ENCODE data around the gene ZFC3H1. TPM values are rescaled to one million over a fixed set of nuclear protein-coding genes. Genes with fewer than 3 reads are reported as not detected.
"Not testable (repeated sequence)": the region's sequence is repeated elsewhere in the genome, so short reads cannot be mapped to it uniquely, and the experiment has no call there.

Gene ZFC3H1
- total and polyA plus RNA-seq, 2 of the 4 experiments (the other 2 are of a cell fraction), result 16.8 to 23.3 TPM

- H2AK5ac ChIP-seq (ENCODE audit: low read depth, low read length); H3K56ac ChIP-seq (ENCODE audit: extremely low read depth, insufficient read depth, low read length); H3K27me3 ChIP-seq (ENCODE audit: control insufficient read depth, insufficient read depth, low read length); H3K36me3 ChIP-seq (ENCODE audit: control insufficient read depth, insufficient read depth, low read length); H2AFZ ChIP-seq (replicated peaks; ENCODE audit: low read length, poor library complexity); H3K23ac ChIP-seq (ENCODE audit: low read depth, low read length); H3K9ac ChIP-seq (ENCODE audit: low read depth, low read length); ATAC-seq (ENCODE audit: low read depth); H4K20me1 ChIP-seq (ENCODE audit: insufficient read depth, low read length); H3K9me3 ChIP-seq (ENCODE audit: control insufficient read depth, insufficient read depth, low read length); POLR2A ChIA-PET (ENCODE audit: unreplicated experiment); intact Hi-C loops (cut with micrococcal nuclease); BruUV-seq (replicated peaks); dilution Hi-C loops (cut with HindIII; ENCODE audit: low sequenced_read_pairs, unreplicated experiment); H3K9me1 ChIP-seq (ENCODE audit: insufficient read depth, low read length); H4K5ac ChIP-seq (ENCODE audit: low read depth, low read length); H2BK20ac ChIP-seq (ENCODE audit: low read depth, low read length); H3K18ac ChIP-seq (ENCODE audit: low read depth, low read length); H4K91ac ChIP-seq (ENCODE audit: insufficient read depth, low read depth, low read length); H3K27ac ChIP-seq (ENCODE audit: insufficient read depth, low read length); H2BK120ac ChIP-seq (ENCODE audit: low read depth, low read length); in situ Hi-C loops (cut with MboI; ENCODE audit: low sequenced_read_pairs); DNase-seq; H2BK15ac ChIP-seq (ENCODE audit: low read depth, low read length); H3K4me1 ChIP-seq (ENCODE audit: control insufficient read depth, insufficient read depth, low read length); H2AK9ac ChIP-seq (replicated peaks; ENCODE audit: low read depth, low read length, poor library complexity); H3K14ac ChIP-seq (replicated peaks; ENCODE audit: low read depth, low read length); H3K4me3 ChIP-seq (ENCODE audit: insufficient read depth, low read depth, low read length): not testable (repeated sequence)
- CTCF ChIA-PET, result interaction anchor here (1.1 kb wide), 1 partner anchor 60 kb away, joined by 11 read pairs; no protein-coding TSS in a partner anchor
- H3K79me1 ChIP-seq (ENCODE audit: low read depth in 1 of 2, low read length in 2 of 2), result peaks cover 4 to 14% of the 10 kb centered on the region in 2 experiments; a peak in 3 of 4 replicates
- WGBS, 2 experiments (ENCODE audit: extremely low coverage in 2 of 2, insufficient read length in 1 of 2), result no CpG with 5 or more reads among the region's 11 CpGs
- peak overlapping the region; percentile 32 for H2BK5ac ChIP-seq (ENCODE audit: low read depth, low read length, poor library complexity, severe bottlenecking)
- H4K8ac ChIP-seq (ENCODE audit: low read depth in 2 of 2, low read length in 2 of 2), result peak overlapping the region in 1 of 2 experiments; percentile 56; a peak in 1 of 4 replicates
- peak overlapping the region; percentile 33; the same call in 1 of the 2 replicates for H3K4ac ChIP-seq (ENCODE audit: low read depth, low read length)
- H3K4me2 ChIP-seq (ENCODE audit: low read depth, low read length), result peak overlapping the region; percentile 80
Observed at GRCh38 chr12:71687172-71687571, 23.5 kb upstream of the ZFC3H1 start.

Data from IMR-90 (cell line).